Measurements from ENCODE around the gene C10orf88. TPM values are rescaled to one million over a fixed set of nuclear protein-coding genes. Genes with fewer than 3 reads are reported as not detected.

Gene C10orf88
- total and polyA plus RNA-seq, 9 of the 15 experiments (the other 6 are each of a cell fraction or from before 2014, with no cell fraction given): 2.5 to 9.6 (median 7.5) TPM

GRCh38 chr10:122910310-122910709 is 43.7 kb downstream of the C10orf88 start, which contains the start of gene FAM24A:
TSS of gene FAM24A (plus strand) at chr10:122910610. CDS start at chr10:122911635, 1,025 bp downstream.
- intact Hi-C loops (cut with micrococcal nuclease): no loop called here

More at GRCh38 chr10:122910310-122910709, 43.7 kb downstream of the C10orf88 start, which contains the start of gene FAM24A:
- POLR2A ChIA-PET: no interaction called here
- no peak within 1 kb of the TSS for H3K9ac ChIP-seq (ENCODE audit: insufficient read depth in 1 of 2, low read depth in 2 of 2, low read length in 2 of 2)
- no peaks in the 10 kb centered on the region; a peak in 2 of 5 replicates for H3K27me3 ChIP-seq (ENCODE audit: control insufficient read depth in 2 of 2, insufficient read depth in 2 of 2, low read length in 2 of 2)
- in situ Hi-C loops (cut with MboI): no loop called here
- no peaks in the 10 kb centered on the region for H3K9me1 ChIP-seq (ENCODE audit: control insufficient read depth, insufficient read depth, low read length)
- 0% methylated on average over 1 of the region's 1 CpG for WGBS (ENCODE audit: insufficient coverage, low coverage, missing lambda C conversion rate)
- no peak within 1 kb of the TSS for H3K4me2 ChIP-seq (ENCODE audit: insufficient read depth, low read length)
- H3K27ac ChIP-seq (ENCODE audit: extremely low read depth, low read depth, low read length): no peak within 1 kb of the TSS
- CTCF ChIA-PET (ENCODE audit: low intra/inter-chr PET ratio): no interaction called here
- no peak within 1 kb of the TSS for H2AFZ ChIP-seq (ENCODE audit: low read depth, low read length)
- no peaks in the 10 kb centered on the region for H3K36me3 ChIP-seq (ENCODE audit: control insufficient read depth, insufficient read depth, low read length)
- TF ChIP-seq GABPA (tag; conservative IDR thresholded peaks at IDR 0.05; ENCODE audit: low read depth): no peak
- no peak for TF ChIP-seq ZC3H11A (IDR thresholded peaks at IDR 0.05; ENCODE audit: low read depth, low read length)
- TF ChIP-seq KAT7 (CRISPR knock-in tag; IDR thresholded peaks at IDR 0.05; ENCODE audit: borderline replicate concordance): no peak
- no peak for TF ChIP-seq CXXC5 (CRISPR knock-in tag; IDR thresholded peaks at IDR 0.05)
- TF ChIP-seq ASH1L (IDR thresholded peaks at IDR 0.05; ENCODE audit: borderline replicate concordance, low read depth, partially characterized antibody): no peak
- no peak for TF ChIP-seq SMARCA4 (IDR thresholded peaks at IDR 0.05)
- TF ChIP-seq ZNF696 (CRISPR knock-in tag; conservative IDR thresholded peaks at IDR 0.05): no peak
- TF ChIP-seq NUFIP1 (IDR thresholded peaks at IDR 0.05; ENCODE audit: partially characterized antibody): no peak
- TF ChIP-seq PCBP2 (IDR thresholded peaks at IDR 0.05; ENCODE audit: low read depth, low read length, poor library complexity, severe bottlenecking): no peak
- TF ChIP-seq SAP30 (IDR thresholded peaks at IDR 0.05; ENCODE audit: borderline replicate concordance, insufficient read depth, low read depth, low read length, poor library complexity, severe bottlenecking): no peak
- TF ChIP-seq NCOA1 (IDR thresholded peaks at IDR 0.05; ENCODE audit: low read depth): no peak
- no peak for TF ChIP-seq RBM15 (IDR thresholded peaks at IDR 0.05; ENCODE audit: insufficient read depth, low read length)
- no peak for TF ChIP-seq ZBED1 (IDR thresholded peaks at IDR 0.05)
- TF ChIP-seq RBM22 (IDR thresholded peaks at IDR 0.05; ENCODE audit: low read depth, low read length, poor library complexity, severe bottlenecking): no peak
- no peak for TF ChIP-seq SRF (CRISPR knock-in tag; IDR thresholded peaks at IDR 0.05)
- TF ChIP-seq ZNF586 (CRISPR knock-in tag; conservative IDR thresholded peaks at IDR 0.05): no peak
- TF ChIP-seq PREB (CRISPR knock-in tag; IDR thresholded peaks at IDR 0.05): no peak
- no peak for TF ChIP-seq PYGO2 (tag; IDR thresholded peaks at IDR 0.05)
- no peaks in the 10 kb centered on the region for H4K20me1 ChIP-seq (replicated peaks; ENCODE audit: control insufficient read depth, insufficient read depth, low read length)
- H3K9me3 ChIP-seq (replicated peaks; ENCODE audit: control insufficient read depth, insufficient read depth, low read depth, low read length): no peaks in the 10 kb centered on the region
- H3K4me3 ChIP-seq: no peak within 1 kb of the TSS
- no TSS peak for BruUV-seq (replicated peaks)
- FAIRE-seq (no peak), ATAC-seq (no peak), DNase-seq (ENCODE audit: extremely low read depth in 1 of 4, low spot score in 3 of 4) (no peak)
- H3K4me1 ChIP-seq (replicated peaks in 1 of 2; ENCODE audit: control insufficient read depth in 2 of 2, insufficient read depth in 2 of 2, low read length in 2 of 2): no peaks in the 10 kb centered on the region
- no peaks in the 10 kb centered on the region; the same call in 2 of the 3 replicates for H3K79me2 ChIP-seq (ENCODE audit: control insufficient read depth, insufficient read depth, low read length)
